ENCODE measurements around the gene CPNE2.
A peak's percentile ranks its signal among the peaks of the same experiment; 100 is the strongest.

CPNE2 gene

GRCh38 chr16:57123974-57124674 lies 31.7 kb downstream of the CPNE2 start:
- no peak for DNase-seq (ENCODE audit: low read depth in 2 of 2)

GRCh38 chr16:57125376-57125775 lies 33.0 kb downstream of the CPNE2 start:
- DNase-seq (ENCODE audit: low read depth in 2 of 2), result no peak

GRCh38 chr16:57125969-57126368 lies 33.6 kb downstream of the CPNE2 start:
- DNase-seq (ENCODE audit: low read depth in 2 of 2), result no peak

- DNase-seq (ENCODE audit: low read depth in 2 of 2), result no peak
Observed at GRCh38 chr16:57126411-57126810, 34.0 kb downstream of the CPNE2 start.

GRCh38 chr16:57127037-57127763 lies 34.8 kb downstream of the CPNE2 start:
- no peak for DNase-seq (ENCODE audit: low read depth in 2 of 2)

- DNase-seq (ENCODE audit: low read depth in 2 of 2), result no peak
Observed at GRCh38 chr16:57127836-57128235, 35.5 kb downstream of the CPNE2 start.

GRCh38 chr16:57128771-57129389 lies 36.5 kb downstream of the CPNE2 start:
- DNase-seq (ENCODE audit: low read depth in 2 of 2), result peak in 1 of 2 donors; percentile 11

GRCh38 chr16:57130950-57131321 lies 38.6 kb downstream of the CPNE2 start:
- no peak for DNase-seq (ENCODE audit: low read depth in 2 of 2)

- no peak for DNase-seq (ENCODE audit: low read depth in 2 of 2)
Observed at GRCh38 chr16:57131351-57131970, 39.1 kb downstream of the CPNE2 start.

- no peak for DNase-seq (ENCODE audit: low read depth in 2 of 2)
Observed at GRCh38 chr16:57132470-57132869, 40.1 kb downstream of the CPNE2 start.

GRCh38 chr16:57133031-57133430 lies 40.6 kb downstream of the CPNE2 start:
- DNase-seq (ENCODE audit: low read depth in 2 of 2), result no peak

GRCh38 chr16:57133886-57134285 lies 41.5 kb downstream of the CPNE2 start:
- DNase-seq (ENCODE audit: low read depth in 2 of 2), result no peak

- DNase-seq (ENCODE audit: low read depth in 2 of 2), result no peak
Observed at GRCh38 chr16:57134982-57135381, 42.6 kb downstream of the CPNE2 start.

GRCh38 chr16:57137043-57137442 lies 44.7 kb downstream of the CPNE2 start:
- no peak for DNase-seq (ENCODE audit: low read depth in 2 of 2)

- DNase-seq (ENCODE audit: low read depth in 2 of 2), result no peak
Observed at GRCh38 chr16:57137566-57138273, 45.3 kb downstream of the CPNE2 start.

GRCh38 chr16:57138281-57138935 lies 46.0 kb downstream of the CPNE2 start:
- DNase-seq (ENCODE audit: low read depth in 2 of 2), result no peak

GRCh38 chr16:57140931-57141668 lies 48.7 kb downstream of the CPNE2 start:
- no peak for DNase-seq (ENCODE audit: low read depth in 2 of 2)

- DNase-seq (ENCODE audit: low read depth in 2 of 2), result no peak
Observed at GRCh38 chr16:57141822-57142631, 49.6 kb downstream of the CPNE2 start.

- DNase-seq (ENCODE audit: low read depth in 2 of 2), result no peak
Observed at GRCh38 chr16:57143149-57143921, 51.0 kb downstream of the CPNE2 start.
